AG10803 (cell line): ENCODE measurements around the gene POU6F2.

ENCODE experiments used
- DNase-seq: peaks from one replicate; pipeline ENCODE4 v3.0.0; 2010; ENCODE audit warnings: low read depth
- H3K4me3 ChIP-seq: 2 replicates; pipeline ENCODE4 v1.5.1; 2011; ENCODE audit warnings: mild to moderate bottlenecking, low read length, control low read depth
- TF ChIP-seq, protein P1 (sequence below): conservative IDR thresholded peaks from 2 replicates; pipeline ENCODE4 v1.5.1; 2011; ENCODE audit warnings: mild to moderate bottlenecking, low read length, control low read depth, inconsistent platforms

Gene POU6F2

DNA sequence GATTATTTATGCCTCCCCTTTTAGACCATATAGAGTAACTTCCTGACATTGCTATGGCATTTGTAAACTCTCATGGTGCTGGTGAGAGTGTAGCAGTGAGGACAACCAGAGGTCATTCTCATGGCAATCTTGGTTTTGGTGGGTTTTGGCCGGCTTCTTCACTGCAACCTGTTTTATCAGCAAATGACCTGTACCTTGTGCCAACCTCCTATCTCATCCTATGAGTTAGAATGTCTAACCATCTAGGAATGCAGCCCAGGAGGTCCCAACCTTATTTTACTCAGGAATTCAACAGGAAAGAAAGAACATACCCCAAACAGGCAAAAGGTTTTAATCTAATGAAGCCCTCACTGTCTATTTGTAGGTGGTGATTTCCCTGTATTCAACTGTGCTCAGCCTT lies 383.1 kb downstream of the POU6F2 start:
- H3K4me3 ChIP-seq, result no peak overlapping the region
- DNase-seq, result no peak
- TF ChIP-seq, protein P1, sequence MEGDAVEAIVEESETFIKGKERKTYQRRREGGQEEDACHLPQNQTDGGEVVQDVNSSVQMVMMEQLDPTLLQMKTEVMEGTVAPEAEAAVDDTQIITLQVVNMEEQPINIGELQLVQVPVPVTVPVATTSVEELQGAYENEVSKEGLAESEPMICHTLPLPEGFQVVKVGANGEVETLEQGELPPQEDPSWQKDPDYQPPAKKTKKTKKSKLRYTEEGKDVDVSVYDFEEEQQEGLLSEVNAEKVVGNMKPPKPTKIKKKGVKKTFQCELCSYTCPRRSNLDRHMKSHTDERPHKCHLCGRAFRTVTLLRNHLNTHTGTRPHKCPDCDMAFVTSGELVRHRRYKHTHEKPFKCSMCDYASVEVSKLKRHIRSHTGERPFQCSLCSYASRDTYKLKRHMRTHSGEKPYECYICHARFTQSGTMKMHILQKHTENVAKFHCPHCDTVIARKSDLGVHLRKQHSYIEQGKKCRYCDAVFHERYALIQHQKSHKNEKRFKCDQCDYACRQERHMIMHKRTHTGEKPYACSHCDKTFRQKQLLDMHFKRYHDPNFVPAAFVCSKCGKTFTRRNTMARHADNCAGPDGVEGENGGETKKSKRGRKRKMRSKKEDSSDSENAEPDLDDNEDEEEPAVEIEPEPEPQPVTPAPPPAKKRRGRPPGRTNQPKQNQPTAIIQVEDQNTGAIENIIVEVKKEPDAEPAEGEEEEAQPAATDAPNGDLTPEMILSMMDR, result no peak

DNA sequence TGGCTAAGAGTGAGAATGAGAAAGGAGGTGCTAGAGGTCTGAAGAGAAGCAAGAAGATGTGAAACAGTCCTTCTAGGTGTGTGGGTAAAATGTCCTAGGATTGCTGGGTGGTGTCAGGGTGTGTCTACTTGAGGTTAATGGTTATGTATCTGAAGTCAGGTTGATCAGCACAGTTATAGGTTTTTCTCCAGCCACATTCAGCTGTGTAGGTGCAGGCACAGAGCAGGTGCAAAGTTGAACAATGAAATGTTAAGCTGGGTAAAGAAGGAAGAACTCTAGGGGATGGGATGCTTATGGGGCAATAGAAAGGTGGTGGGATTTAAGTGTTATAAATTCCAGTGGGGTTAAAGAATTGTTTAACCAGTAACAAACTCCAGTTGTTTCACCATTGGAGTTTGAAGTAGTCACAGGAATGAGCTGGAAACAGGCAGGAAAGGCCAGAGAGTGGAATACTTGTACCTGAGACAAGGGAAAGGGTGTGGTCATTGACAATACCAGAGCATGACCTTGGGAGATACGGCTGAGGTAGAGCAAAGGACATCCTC lies 388.1 kb downstream of the POU6F2 start:
- DNase-seq, result no peak
- TF ChIP-seq, protein P1, result no peak
- no peak overlapping the region for H3K4me3 ChIP-seq

DNA sequence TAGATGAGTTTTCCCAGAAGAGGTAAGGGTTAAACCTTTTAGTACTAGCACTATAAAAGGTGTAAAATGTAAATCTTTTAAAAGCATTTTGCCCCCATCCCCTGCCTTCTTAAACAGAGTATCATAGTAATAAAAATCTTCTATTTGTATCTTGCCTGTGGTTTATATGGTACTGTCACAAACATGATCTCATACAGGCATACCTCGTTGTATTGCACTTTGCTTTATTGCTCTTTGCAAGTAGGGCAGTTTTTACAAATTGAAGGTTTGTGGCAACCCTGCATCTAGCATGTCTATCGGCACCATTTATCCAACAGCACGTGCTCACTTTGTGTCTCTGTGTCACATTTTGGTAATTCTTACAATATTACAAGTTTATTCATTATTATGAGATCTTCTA lies 389.7 kb downstream of the POU6F2 start:
- TF ChIP-seq, protein P1, result no peak
- no peak for DNase-seq
- no peak overlapping the region for H3K4me3 ChIP-seq

DNA sequence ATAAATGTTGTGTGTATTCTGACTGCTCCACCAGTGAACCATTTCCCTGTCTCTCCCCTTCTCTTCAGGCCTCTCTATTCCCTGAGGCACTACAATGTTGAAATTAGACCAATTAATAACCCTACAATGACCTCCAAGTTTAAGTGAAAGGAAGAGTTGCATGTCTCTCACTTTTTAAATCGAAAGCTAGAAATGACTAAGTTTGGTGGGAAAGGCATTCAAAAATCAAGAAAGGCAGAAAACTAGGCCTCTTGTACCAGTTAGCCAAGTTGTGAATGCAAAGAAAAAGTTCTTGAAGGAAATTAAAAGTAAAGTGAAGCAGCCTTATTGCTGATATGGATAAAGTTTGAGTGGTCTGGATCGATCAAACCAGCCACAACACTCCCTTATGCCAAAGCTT lies 390.2 kb downstream of the POU6F2 start:
- H3K4me3 ChIP-seq, result no peak overlapping the region
- DNase-seq, result no peak
- TF ChIP-seq, protein P1, result no peak

DNA sequence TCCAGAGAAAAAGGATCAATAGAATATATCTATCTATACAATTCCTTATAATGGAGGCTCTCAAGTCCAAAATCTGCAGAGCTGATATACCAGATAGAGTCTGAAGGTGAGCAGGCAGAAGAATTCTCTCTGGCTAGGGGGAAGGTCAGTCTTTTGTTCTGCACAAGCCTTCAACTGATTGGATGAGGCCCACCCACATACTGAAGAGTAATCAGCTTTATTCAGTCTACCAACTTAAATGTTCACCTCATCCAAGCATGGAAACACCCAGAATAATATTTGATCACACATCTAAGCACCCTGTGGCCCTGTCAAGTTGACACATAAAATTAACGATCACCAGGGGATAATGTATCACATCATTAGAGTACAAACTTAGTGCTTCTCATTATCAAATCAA lies 394.7 kb downstream of the POU6F2 start:
- no peak for DNase-seq
- H3K4me3 ChIP-seq, result no peak overlapping the region
- TF ChIP-seq, protein P1, result no peak

DNA sequence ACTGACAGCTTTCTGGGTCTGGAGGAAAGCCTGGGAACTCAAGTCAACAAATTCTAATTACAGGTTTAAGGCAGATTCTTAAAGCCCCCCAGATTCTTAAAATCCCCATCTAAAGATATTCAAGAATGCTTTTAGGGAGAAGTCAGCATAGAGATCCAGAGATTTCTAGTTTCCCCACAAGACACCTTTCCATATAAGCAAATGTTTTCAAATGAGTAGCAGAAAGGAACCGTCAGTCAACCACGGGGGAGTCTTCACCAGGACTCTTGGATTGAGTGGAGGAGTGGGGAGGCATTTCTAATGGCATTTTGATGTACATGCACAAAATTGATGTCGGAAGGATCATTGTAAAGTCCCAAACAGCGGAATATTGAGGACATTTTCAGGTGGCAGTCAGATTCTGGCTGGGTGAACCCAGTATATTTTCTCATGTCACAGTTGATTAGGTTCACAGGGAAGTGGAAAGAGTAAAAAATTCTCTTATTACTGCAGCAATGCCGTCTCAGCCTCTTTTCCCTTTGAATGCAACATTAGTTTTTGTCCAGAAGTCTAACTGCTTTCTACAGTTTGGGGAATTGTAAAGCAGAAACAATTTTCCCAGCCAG lies 396.8 kb downstream of the POU6F2 start:
- H3K4me3 ChIP-seq, result no peak overlapping the region
- DNase-seq, result no peak
- TF ChIP-seq, protein P1, result no peak
